Dermis blood vessel endothelial cell (primary cell): ENCODE data around the gene HAP1. TPM values are rescaled to one million over a fixed set of nuclear protein-coding genes. Genes with fewer than 3 reads are reported as not detected.
A peak's percentile ranks its signal among the peaks of the same experiment; 100 is the strongest.

Experiments
- DNase-seq: peaks from one replicate; pipeline ENCODE4 v3.0.0; 2010
- total RNA-seq: library from RNA; depleted of rRNA; stranded (reverse); fragments of >200 nt; gene quantifications from 2 replicates; pipeline ENCODE4 v1.2.3, GENCODE V29; 2014

HAP1 gene, protein sequence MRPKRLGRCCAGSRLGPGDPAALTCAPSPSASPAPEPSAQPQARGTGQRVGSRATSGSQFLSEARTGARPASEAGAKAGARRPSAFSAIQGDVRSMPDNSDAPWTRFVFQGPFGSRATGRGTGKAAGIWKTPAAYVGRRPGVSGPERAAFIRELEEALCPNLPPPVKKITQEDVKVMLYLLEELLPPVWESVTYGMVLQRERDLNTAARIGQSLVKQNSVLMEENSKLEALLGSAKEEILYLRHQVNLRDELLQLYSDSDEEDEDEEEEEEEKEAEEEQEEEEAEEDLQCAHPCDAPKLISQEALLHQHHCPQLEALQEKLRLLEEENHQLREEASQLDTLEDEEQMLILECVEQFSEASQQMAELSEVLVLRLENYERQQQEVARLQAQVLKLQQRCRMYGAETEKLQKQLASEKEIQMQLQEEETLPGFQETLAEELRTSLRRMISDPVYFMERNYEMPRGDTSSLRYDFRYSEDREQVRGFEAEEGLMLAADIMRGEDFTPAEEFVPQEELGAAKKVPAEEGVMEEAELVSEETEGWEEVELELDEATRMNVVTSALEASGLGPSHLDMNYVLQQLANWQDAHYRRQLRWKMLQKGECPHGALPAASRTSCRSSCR
- total RNA-seq = 0.23 and 0.68 TPM in 2 replicates

DNA sequence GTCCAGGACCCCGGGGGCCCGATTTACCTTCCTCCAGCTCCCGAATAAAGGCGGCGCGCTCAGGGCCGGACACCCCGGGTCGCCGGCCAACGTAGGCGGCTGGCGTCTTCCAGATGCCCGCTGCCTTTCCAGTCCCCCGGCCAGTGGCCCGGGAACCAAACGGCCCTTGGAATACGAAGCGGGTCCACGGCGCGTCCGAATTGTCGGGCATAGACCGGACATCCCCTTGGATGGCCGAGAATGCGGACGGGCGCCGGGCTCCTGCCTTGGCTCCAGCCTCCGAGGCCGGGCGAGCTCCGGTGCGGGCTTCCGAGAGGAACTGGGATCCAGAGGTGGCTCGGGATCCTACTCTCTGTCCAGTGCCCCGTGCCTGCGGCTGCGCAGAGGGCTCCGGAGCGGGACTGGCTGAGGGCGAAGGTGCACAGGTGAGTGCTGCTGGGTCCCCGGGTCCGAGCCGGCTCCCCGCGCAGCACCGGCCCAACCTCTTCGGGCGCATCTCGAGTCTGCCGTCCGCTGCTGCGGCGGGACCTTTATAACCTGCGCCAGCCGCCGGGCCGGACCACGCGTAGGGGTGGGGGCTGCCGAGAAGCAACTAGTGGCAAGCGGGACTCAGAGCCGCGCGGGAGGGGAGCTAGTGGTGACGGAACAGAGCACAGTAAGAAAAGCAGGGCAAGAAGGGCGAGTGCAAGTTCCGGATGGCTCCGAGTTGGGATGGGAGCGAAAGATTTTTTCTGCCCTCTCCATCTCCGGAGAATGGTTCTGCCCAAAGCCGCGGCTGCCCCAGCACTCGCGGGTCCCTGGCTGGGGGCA is at the start of gene HAP1:
Gene HAP1 (minus strand): TSS at position 505 of the 810 bp plus-strand sequence. CDS start 9 bp downstream, at position 496.
- peak; percentile 38 for DNase-seq

DNA sequence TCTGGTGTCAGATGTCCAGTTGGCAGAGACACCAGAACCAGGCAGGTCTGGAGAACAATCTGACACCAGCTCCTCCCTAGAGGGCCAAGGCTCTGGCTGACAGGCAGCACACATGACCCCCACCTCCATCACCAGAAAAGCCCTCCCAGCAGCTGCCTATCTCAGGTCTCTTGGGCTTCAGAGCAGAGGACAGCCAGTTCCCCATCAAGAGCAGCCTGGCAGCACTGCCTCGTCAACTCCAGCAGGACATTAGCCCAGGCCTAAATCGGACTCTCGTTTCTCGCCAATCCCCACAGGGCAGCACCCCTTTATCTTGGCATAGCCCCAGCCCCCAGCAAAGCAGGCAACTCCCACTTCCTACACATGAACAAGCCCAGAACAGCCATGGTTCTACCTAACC is 47.7 kb upstream of the HAP1 start:
- no peak for DNase-seq

DNA sequence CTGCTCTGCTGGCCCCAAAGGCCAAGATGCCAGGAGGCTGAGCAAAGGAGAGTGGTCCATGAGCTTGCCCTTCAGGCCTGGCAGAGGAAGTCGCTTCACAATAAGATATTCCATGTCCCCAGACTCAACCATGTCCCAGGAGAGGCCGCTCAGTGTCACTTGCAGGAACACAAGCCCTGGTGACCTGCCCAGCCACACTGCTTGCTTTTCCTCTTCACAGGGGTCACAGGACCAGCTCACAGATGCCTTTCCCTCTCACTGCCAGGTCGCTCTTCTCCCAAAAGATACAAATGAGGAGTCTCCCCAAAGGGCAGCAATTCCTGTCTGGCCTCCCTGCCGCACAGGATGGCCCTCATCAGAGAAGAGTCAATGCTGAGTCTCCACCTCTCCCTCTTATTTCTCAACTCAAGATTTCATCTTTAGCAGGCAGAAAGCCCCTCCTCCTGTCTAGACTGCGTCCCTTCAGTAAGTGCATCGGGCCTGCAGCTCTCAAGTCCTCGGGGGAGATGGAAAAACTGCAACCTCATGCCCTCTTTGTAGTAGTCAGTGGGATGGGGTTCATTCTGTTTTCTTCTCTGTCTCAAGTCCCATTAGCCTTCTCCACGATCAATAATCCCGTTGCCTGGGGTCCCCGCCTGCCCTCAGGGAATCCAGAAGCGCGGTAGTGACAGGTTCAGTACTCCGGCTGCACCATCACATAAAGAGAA is 47.1 kb upstream of the HAP1 start:
- no peak for DNase-seq

DNA sequence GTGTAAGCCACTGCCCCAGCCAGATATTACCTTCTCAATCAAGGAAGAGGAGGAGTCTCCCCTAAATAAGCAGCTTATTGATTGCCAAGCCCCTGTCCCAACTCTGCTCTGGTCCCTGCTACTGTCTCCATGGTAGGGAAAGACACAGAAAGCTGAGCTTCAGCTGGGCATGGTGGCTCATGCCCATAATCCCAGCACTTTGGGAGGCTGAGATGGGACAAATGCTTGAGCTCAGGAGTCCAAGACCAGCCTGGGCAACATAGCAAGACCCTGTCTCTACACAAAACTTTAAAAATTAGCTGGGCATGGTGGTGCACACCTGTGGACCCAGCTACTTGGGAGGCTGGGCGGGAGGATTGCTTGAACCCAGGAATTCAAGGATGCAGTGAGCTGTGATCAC is 45.5 kb upstream of the HAP1 start:
- no peak for DNase-seq

DNA sequence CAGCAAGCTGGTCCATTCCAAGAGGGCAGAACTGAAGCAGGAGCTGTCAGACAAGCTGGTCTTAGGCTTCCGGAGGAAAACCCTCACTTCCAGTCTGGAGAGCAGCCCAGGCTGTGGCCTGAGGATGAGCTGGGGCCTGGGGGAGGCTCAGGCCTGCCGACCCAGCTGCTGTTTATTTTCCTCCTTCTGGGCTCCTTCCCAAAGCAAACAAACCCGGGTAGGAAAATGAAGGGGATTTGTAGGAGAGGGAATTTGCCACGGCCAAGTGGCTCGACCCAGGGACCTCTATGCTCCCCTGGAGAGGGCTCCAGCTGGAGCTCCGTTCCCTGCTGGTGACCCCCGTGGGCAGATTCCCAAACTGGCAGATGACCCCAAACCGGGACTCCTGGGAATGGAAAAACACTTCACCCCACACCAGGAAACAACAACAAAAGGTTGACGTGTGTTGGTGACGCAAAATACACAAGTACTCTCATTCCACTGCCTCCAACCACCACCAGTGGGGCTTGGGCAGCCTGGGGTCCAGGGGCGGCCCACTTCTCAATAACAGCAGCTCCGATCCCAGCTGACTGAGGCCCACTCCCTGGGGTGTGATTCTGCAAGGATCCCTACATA is 43.2 kb upstream of the HAP1 start:
- peak; percentile 99 for DNase-seq

DNA sequence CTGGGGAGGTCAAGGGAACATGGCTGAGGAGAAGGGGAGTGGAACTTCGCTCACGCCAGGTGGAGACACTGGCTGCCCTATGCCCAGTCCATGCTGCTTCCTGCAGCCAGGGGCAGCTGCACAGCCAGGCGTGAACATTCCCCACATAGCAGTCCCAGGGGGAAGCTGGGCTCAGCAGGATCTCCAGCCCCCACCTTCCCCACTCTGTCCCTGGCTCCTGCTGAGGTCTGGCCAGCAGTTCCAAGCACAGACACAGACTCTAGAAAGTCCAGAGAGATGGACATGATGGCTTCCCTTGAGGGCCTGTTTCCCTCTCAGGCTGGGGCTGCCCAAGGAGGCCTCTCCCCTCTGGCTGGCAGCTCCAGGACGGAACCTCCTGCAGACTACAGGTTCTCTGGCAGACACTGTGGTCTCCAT is 42.7 kb upstream of the HAP1 start:
- DNase-seq = peak; percentile 90

DNA sequence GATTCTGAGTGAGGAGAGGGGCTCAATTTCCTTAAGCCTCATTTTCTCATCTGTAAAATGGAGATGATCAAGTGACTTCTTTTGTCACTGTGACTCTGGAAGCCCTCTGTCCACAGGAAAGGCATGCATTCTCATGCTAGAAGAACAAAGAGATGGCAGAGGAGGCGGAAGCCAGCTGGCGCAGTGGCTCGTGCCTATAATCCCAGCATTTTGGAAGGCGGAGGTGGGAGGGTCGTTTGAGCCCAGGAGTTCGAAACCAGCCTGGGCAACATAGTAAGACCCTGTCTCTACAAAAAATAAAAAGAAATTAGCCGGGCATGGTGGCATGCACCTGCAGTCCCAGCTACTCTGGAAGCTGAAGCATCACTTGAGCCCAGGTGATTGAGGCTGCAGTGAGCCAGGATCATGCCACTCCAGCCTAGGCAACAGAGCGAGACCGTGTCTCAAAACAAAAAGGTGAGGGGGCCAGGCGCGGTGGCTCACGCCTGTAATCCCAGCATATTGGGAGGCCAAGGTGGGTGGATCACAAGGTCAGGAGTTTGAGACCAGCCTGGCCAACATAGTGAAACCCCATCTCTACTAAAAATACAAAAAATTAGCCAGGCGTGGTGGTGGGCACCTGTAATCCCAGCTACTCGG is 41.9 kb upstream of the HAP1 start:
- DNase-seq = peak; percentile 54

DNA sequence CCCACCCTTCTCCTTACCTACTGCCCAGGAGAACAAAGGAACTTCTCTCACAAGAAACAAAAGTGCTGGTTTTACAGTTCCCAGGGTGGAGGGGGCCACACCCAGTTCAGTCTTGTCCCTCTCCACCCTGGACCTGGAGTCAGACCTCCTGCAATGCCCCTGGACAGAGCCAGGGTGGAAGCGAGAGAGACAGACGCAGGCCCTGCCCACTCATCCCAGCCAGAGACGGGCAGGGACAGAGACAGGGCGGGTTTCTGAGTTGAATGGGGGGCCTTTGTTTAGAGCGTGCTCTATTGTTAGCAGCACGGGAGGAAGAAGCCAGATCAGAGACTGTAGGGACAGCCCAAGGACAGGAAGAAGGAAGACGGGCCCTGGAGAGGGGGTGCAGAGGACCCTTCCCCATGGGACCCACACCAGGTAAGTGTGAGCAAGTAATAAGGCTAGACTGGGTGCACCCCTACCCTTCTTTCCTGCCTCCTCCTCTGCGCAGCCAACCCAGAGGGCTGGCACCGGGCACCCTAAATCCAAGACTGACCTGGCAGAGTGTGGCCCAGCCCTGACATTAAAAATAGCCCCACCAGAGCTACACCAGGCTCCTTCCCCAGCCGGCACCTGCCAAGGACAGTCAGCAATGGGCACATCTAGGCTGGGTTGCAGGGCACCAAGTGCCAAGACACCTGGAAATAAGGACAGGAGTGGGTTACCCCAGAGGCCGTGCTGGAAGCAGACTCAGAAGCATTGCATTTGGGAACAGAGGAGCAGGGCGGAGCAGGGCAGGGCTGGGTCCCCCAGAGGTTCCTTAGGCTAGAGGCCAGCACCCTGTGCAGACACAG is 41.2 kb upstream of the HAP1 start:
- peak; percentile 55 for DNase-seq

DNA sequence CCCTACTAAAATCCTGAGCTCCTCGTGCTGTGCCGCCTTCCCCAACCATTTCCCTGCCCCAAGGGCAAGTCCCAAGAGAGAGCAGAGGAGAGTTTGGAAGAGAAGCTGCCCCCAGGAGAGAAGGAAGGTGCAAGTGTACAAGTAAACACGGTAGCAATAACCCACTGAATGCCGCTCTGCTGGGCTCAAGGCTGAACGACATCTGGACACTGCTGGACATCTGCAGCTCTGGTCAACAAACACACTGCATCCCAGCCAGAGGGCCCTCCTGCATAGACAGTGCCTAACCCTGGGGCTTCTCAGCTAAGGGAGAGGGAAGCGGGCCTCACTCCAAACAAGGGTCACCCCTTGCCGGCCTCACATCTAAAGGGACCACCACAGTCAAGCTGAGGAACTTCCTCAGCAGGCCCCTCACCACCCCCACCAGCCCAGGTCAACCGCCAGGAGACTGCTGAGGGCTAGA is 39.3 kb upstream of the HAP1 start:
- no peak for DNase-seq

DNA sequence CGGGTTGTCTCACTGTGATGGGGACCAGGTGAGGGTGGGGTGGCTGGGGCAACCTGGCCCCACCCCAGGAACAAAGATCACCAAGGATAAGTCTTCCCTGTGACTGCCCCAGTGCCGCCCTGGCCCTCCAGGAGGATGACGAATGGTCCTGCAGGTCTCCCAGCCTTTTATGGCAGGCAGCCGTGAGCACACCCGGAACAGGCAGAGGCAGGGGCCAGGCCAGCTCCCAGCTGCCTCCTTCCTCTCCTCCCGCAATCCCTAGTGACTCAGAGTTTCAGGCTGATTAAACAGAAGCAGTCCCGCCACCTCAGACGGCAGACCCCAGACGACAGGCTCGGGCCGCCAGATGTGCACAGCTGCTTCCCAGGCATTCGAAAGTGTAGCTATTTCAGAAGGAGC is 38.7 kb upstream of the HAP1 start:
- peak; percentile 89 for DNase-seq

DNA sequence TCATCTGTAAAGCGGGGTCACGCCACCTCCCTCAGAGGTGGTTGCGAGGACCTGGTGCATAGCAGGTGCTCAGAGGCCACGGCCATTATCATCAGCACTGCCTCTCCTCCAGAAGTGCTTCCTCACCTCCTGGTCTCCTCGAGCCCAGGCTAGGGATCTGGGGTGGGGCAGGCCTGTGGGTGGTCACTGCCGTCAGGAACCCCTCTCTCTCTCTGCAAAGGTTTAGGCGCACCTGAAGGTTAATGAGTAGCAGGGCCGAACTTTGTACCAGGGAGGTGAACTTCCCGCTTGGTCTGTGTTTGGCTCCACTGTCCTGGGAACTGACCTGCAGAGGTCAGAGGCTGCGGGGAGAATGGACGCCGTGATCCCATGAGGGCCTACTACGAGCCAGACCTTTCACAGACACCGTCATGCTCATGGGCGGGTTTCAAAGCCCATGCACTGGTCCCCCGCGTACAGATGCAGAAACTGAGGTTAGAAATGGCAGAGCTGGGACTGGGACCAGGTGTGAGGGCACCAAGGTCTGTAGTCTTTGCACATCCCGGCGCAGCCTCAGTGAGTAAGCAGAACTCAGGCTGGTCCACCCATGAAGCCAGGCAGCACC is 38.2 kb upstream of the HAP1 start:
- no peak for DNase-seq

DNA sequence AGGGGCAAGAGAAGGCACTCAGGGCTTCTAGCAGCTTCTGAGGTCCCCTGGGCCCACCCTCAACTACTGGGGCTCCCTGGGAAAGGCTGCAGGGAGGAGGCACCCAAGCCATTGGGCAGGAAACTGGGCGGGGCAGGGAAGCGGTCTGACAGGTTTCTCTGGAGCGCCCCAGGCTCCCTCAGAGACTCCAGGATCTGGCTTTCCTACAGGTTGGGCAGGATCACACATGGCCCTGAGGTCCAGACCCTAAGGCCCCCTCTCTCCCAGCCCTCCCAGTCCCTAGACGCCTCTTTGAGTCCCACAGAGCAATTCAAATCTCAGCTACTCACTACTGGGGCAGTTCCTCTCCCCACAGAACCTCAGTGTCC is 37.8 kb upstream of the HAP1 start:
- no peak for DNase-seq

DNA sequence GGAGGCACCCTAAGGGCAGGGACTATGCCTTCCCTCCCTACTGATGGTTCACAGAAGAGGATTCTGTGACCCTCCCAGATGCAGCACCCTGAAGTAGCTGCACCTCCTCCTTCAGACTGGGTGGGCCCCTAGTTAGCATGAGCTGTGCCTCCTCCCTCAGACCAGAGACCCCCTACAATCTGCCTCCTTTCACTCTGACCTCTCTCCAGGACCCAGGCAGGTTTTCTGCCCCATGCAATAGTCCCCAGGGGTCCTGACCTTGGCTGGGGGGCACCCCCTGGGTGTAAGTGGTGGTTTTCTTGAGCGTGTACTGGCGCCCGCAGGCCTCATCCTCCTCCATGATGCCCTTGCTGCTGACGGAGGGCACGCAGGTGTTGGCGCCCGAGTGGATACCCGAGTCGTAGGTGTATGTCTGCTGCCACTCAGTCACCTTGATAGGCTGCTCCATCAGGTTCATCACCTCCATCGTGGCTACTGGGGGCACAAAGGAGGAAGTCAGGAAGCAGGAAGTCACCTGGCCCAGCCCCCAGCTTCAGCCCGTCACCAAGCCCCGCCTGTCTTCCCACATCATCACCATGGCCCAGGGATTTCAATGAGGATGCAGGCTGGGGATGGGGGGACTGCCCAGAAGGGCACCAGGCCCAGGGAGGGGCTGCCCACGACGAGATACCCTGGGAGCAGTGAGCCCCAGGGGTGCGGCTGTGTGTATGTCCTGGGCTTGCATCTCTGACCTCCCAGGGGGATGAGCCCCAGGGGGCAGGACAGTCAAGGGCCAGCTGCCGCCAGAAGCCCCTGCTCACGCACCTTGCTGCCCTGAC is 37.2 kb upstream of the HAP1 start:
- DNase-seq = no peak

DNA sequence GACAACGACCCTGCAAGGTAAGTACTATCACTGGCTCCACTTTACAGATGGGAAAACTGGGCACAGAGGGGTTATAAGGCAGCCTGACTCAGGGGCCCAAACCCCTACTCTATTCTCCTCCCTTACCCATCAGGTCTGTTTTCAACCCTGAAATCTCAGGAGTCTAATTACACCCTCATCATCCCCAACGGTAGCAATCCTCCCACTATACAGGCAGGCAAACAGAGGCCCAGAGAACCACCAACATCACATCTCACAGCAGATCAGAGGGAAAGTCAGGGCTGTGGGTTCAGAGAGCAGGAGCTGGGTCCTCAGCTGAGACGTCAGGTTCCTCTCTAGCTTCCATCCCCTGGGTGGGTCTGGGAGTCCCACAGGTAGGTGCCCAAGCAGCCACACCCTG is 35.5 kb upstream of the HAP1 start:
- no peak for DNase-seq

DNA sequence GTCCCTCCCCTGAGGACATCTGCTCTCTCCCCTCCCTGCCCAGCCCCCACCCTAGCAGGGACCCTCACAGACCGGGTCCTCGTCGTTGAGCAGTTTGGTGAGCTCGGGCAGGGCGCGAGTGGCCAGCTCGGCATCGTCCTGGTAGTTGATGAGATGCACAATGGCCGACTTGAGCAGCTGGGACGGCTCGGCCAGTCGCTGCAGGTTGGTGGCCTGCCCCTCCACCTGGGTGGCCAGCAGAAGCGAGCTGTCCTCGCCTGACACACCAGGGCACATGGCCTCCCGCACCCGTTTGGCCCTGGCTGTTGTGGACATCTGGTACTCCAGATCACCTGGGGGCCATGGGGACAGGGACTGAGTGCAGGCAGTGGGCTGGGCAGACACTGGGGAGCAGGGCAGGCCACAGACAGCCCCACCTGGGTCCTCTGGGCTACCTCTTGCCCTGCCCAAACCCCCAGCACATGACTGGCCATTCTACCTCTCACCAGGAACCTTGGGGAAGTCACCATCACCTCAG is 35.0 kb upstream of the HAP1 start:
- DNase-seq = no peak

DNA sequence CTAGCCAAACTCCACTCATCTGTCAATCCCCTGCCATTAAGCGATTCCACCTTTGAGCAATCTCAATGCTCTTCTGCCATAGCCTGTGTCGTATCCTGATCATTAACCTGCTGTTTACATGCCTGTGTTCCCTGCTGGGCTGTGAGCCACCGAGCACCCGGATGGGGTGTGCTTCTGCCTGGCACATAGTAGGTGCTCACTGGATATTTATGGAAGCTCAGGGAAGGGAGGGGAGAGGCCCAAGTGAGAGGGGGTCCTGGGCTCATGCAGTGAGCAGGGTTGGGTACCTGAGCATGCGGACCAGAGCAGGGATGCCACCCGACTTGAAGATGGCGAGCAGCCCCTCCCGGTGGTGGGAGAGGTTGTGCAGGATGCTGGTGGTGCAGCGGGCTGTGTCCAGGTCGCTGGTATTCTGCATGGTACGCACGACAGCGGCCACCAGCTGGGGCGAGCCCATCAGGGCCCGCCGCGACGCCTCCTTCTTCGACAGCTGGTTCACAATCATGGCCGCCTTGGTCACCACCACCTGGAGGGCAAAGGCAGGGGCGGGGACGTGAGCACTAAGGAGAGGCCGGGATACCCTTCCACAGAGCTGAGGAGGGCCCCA is 34.3 kb upstream of the HAP1 start:
- no peak for DNase-seq

DNA sequence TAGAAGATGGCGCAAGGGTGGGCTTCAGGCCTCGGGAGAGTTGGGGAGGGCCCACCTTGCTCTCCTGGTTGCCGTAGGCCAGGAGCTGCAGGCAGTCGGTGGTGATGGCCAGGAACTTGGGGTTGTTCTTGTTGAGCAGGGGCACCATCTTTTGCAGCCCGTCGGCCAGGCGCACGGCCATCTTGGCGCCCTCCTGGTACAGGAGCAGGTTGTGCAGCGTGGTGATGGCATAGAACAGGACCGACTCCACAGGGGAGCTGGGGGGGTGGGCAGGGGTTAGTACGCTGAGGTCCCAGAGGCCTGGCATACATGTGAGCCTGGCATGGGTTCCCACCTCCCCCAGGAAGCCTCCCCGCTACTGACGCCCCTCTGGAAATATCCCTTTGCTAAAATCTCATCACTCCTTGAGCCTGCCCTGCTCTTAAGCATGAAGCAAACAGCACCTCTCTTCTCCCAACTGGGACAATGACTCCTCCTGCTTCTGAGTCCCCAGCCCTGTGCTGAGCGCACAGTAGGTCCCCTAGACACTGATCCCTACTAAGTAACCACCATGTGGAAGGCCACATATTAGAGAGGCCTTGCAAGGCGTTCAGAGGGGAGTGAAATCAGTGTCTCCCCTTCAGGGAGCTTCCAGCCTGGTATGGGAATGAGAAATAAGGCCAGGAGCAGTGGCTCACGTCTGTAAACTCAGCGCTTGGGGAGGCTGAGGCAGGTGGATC is 33.0 kb upstream of the HAP1 start:
- no peak for DNase-seq

DNA sequence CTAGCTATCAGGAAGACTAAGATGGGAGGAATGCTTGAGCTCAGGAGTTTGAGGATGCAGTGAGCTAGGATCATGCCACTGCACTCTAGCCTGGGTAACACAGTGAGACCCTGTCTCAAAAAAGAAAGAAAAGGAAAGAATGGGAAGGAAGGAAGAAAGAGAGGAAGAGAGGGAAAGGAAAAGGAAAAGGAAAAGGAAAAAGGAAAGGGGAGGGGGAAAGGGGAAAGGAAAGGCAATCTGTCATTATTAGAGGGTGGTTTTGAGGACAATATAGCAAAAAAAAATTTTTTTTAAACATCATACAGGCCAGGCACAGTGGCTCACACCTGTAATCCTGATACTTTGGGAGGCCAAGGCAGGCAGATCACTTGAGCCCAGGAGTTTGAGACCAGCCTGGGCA is 31.7 kb upstream of the HAP1 start:
- DNase-seq = no peak
